HepG2 (cell line): ENCODE results near the gene FUBP3. TPM values are rescaled to one million over a fixed set of nuclear protein-coding genes. Genes with fewer than 3 reads are reported as not detected.

ENCODE experiments used
- KDM2A ChIP-seq: sonication (generic); formaldehyde crosslinking; IDR thresholded peaks from 2 replicates; pipeline ENCODE4 v1.4.0; 2020; ENCODE audit warnings: low read depth, missing genetic modification reagents, borderline replicate concordance
- RXRB ChIP-seq: IDR thresholded peaks from 2 replicates; pipeline ENCODE4 v1.6.1; 2016; ENCODE audit warnings: borderline replicate concordance, missing genetic modification reagents, missing compliant biosample characterization
- ZNF124 ChIP-seq: sonication (generic); formaldehyde crosslinking; IDR thresholded peaks from 2 replicates; pipeline ENCODE4 v1.4.0; 2020; ENCODE audit warnings: missing genetic modification reagents
- polyA plus RNA-seq, 8 experiments: library from polyadenylated mRNA; depleted of rRNA in 3 of 8; stranded (reverse) in 7 of 8; unstranded in 1 of 8; fragments of >200 nt; fragmentation: Illumina TruSeq in 4 of 8; extraction: Trizol in 4 of 8; gene quantifications; 2 replicates each; pipeline versions ENCODE4 v1.2.1 to v1.2.3, GENCODE V29; 2011 to 2016; ENCODE audit warnings: low read depth in 4 of 8, missing spikeins in 1 of 8, mixed read lengths in 1 of 8; ENCODE audit not compliant: insufficient read depth in 1 of 8
- total RNA-seq, 5 experiments: library from RNA; depleted of rRNA; stranded (reverse); fragments of >200 nt; fragmentation: Illumina TruSeq; extraction: Trizol; gene quantifications; 2 replicates each; pipeline ENCODE4 v1.2.3, GENCODE V29; 2016; ENCODE audit warnings: low read depth in 1 of 5
- TF ChIP-seq, protein P1 (sequence below), 2 experiments: fragments of 450-650 bp in 1 of 2; sonication (generic) in 1 of 2; formaldehyde crosslinking in 1 of 2; IDR thresholded peaks; 2 replicates each; pipeline versions ENCODE4 v1.6.1 to v1.8.0; 2016 to 2022; ENCODE audit warnings: antibody characterized with exemption in 1 of 2, mild to moderate bottlenecking in 1 of 2, missing genetic modification reagents in 1 of 2

FUBP3 gene
- total and polyA plus RNA-seq, 2 of the 13 experiments (the other 11 are each of a cell fraction or from before 2014, with no cell fraction given): 28.7 to 40.0 TPM

DNA sequence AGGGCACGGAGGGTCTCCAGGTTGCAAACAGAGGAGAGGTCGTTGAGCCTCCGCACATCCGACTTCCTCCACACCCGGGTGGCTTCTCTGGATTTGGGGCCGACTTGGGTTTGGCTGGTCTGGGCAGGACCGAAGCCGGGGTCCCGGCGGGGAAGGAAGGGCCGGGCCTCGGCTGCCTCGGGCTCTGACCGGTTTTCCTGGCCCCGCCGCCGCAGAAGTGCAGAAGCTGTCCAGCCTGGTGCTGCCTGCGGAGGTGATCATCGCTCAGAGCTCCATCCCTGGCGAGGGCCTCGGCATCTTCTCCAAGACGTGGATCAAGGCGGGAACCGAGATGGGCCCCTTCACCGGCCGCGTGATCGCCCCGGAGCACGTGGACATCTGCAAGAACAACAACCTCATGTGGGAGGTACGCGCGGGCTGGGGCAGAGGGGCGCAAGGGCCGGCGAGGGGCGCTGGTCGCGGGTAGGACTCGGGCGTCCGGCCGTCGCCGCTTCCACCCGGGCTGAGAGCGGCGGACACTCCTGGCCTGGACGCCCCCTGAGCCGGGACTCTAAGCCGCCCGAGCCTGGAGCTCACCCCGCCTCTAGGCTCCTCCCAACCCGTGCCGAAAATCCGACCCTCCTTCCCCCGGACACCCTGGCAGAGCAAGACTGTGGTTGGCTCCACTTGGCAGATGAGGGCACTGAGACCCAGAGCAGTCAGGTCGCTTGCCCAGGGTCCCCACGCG is 87.2 kb downstream of the FUBP3 start (continued):
- TF ChIP-seq, protein P1, sequence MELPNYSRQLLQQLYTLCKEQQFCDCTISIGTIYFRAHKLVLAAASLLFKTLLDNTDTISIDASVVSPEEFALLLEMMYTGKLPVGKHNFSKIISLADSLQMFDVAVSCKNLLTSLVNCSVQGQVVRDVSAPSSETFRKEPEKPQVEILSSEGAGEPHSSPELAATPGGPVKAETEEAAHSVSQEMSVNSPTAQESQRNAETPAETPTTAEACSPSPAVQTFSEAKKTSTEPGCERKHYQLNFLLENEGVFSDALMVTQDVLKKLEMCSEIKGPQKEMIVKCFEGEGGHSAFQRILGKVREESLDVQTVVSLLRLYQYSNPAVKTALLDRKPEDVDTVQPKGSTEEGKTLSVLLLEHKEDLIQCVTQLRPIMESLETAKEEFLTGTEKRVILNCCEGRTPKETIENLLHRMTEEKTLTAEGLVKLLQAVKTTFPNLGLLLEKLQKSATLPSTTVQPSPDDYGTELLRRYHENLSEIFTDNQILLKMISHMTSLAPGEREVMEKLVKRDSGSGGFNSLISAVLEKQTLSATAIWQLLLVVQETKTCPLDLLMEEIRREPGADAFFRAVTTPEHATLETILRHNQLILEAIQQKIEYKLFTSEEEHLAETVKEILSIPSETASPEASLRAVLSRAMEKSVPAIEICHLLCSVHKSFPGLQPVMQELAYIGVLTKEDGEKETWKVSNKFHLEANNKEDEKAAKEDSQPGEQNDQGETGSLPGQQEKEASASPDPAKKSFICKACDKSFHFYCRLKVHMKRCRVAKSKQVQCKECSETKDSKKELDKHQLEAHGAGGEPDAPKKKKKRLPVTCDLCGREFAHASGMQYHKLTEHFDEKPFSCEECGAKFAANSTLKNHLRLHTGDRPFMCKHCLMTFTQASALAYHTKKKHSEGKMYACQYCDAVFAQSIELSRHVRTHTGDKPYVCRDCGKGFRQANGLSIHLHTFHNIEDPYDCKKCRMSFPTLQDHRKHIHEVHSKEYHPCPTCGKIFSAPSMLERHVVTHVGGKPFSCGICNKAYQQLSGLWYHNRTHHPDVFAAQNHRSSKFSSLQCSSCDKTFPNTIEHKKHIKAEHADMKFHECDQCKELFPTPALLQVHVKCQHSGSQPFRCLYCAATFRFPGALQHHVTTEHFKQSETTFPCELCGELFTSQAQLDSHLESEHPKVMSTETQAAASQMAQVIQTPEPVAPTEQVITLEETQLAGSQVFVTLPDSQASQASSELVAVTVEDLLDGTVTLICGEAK (IDR thresholded peaks at IDR 0.05): no peak
- TF ChIP-seq, protein P1 (CRISPR knock-in tag; IDR thresholded peaks at IDR 0.05): no peak
- TF ChIP-seq RXRB (CRISPR knock-in tag) (no peak), KDM2A (CRISPR knock-in tag) (no peak), ZNF124 (CRISPR knock-in tag) (no peak)
